MCF 10A (cell line): Measurements from ENCODE around the gene SLC15A3. TPM values are rescaled to one million over a fixed set of nuclear protein-coding genes. Genes with fewer than 3 reads are reported as not detected.

Source experiments
- BruUV-seq: library from RNA; stranded (reverse); fragments of 400-500 nt; replicated peaks from 2 replicates; lab custom pipeline; 2021; lab: Mats Ljungman, UMichigan
- CTCF ChIA-PET: fragments of 300-600 bp; sonication (Branson Sonifier 250); formaldehyde crosslinking; extraction: SDS; loops from one replicate; lab custom pipeline; 2021; ENCODE audit warnings: antibody characterized with exemption, inconsistent platforms; lab: Yijun Ruan, JAX
- POLR2A ChIA-PET: fragments of 300-600, 350-650 bp; sonication (Branson Sonifier 250); formaldehyde crosslinking; extraction: SDS; loops from one replicate; lab custom pipeline; 2020; ENCODE audit warnings: antibody characterized with exemption, inconsistent platforms; lab: Yijun Ruan, JAX
- DNase-seq: peaks from one replicate; pipeline ENCODE4 v3.0.0-alpha.2; 2018; ENCODE audit not compliant: unreplicated experiment
- H3K27ac Mint-ChIP-seq: one replicate; pipeline ENCODE4 v1.8.0; 2022; ENCODE audit warnings: mild to moderate bottlenecking, low read depth, mixed read lengths; ENCODE audit not compliant: unreplicated experiment
- H3K27me3 Mint-ChIP-seq: one replicate; pipeline ENCODE4 v1.8.0; 2022; ENCODE audit warnings: mixed read lengths; ENCODE audit not compliant: insufficient read depth, unreplicated experiment
- H3K36me3 Mint-ChIP-seq: one replicate; pipeline ENCODE4 v1.8.0; 2022; ENCODE audit warnings: mild to moderate bottlenecking, moderate library complexity, mixed read lengths; ENCODE audit not compliant: insufficient read depth, unreplicated experiment
- H3K4me1 Mint-ChIP-seq: one replicate; pipeline ENCODE4 v1.8.0; 2022; ENCODE audit warnings: mixed read lengths; ENCODE audit not compliant: insufficient read depth, unreplicated experiment
- H3K4me3 Mint-ChIP-seq: one replicate; pipeline ENCODE4 v1.8.0; 2022; ENCODE audit warnings: mild to moderate bottlenecking, moderate library complexity, mixed read lengths; ENCODE audit not compliant: unreplicated experiment
- H3K9me3 Mint-ChIP-seq: one replicate; pipeline ENCODE4 v1.8.0; 2022; ENCODE audit warnings: mixed read lengths; ENCODE audit not compliant: unreplicated experiment
- CTCF ChIP-seq: fragments of 200-600 bp; IDR thresholded peaks from one replicate; pipeline ENCODE4 v1.8.0; 2022; ENCODE audit warnings: antibody characterized with exemption, mild to moderate bottlenecking; ENCODE audit not compliant: unreplicated experiment
- intact Hi-C: fragments of 100-400 bp; cut with micrococcal nuclease; formaldehyde crosslinking; loops from 2 replicates; pipeline ENCODE4 v1.14.1; 2022
- total RNA-seq: library from RNA; stranded (reverse); gene quantifications from 2 replicates; pipeline ENCODE4 v1.2.3, GENCODE V29; 2022

Gene SLC15A3
- total RNA-seq, 1 experiment from 2014 or later: not detected

- Mint-ChIP-seq H3K9me3 (peaks cover 16% of the 10 kb centered on the region), H3K27me3 (no peaks in the 10 kb centered on the region), H3K4me1 (no peaks in the 10 kb centered on the region), H3K36me3 (no peaks in the 10 kb centered on the region), H3K27ac (no peak overlapping the region), H3K4me3 (no peak overlapping the region)
- ChIA-PET POLR2A (no interaction called here), CTCF (interaction anchor here (0.7 to 2.3 kb wide), 2 partner anchors 146 to 163 kb away, joined by 3 to 11 read pairs; no protein-coding TSS in a partner anchor)
- BruUV-seq: no TSS peak
- intact Hi-C loops: no loop called here
- no peak for DNase-seq
- no peak for TF ChIP-seq CTCF
These were observed 14.9 kb upstream of the SLC15A3 start for GRCh38 chr11:60966890-60967289.

- no peak for DNase-seq
- CTCF ChIA-PET: interaction anchor here (0.8 to 2.3 kb wide), 4 partner anchors 10 to 700 kb away, joined by 3 to 11 read pairs (median 4); no protein-coding TSS in a partner anchor
- POLR2A ChIA-PET: no interaction called here
- H3K9me3 Mint-ChIP-seq: peaks cover 16% of the 10 kb centered on the region
- H3K27me3 Mint-ChIP-seq: peaks cover 12% of the 10 kb centered on the region
- no peaks in the 10 kb centered on the region for H3K4me1 Mint-ChIP-seq
- intact Hi-C loops: no loop called here
- no peaks in the 10 kb centered on the region for H3K36me3 Mint-ChIP-seq
- no TSS peak for BruUV-seq
- no peak overlapping the region for H3K4me3 Mint-ChIP-seq
- H3K27ac Mint-ChIP-seq: no peak overlapping the region
- TF ChIP-seq CTCF: no peak
These were observed 12.8 kb upstream of the SLC15A3 start for GRCh38 chr11:60964801-60965200.

- ChIA-PET CTCF (interaction anchor here (0.9 kb wide), 1 partner anchor 16 kb away, joined by 3 read pairs; no protein-coding TSS in a partner anchor), POLR2A (no interaction called here)
- H3K36me3 Mint-ChIP-seq: no peaks in the 10 kb centered on the region
- BruUV-seq: no TSS peak
- no peak overlapping the region for H3K4me3 Mint-ChIP-seq
- H3K4me1 Mint-ChIP-seq: no peaks in the 10 kb centered on the region
- DNase-seq: no peak
- H3K27me3 Mint-ChIP-seq: peaks cover 12% of the 10 kb centered on the region
- no peak overlapping the region for H3K27ac Mint-ChIP-seq
- no peaks in the 10 kb centered on the region for H3K9me3 Mint-ChIP-seq
- TF ChIP-seq CTCF: no peak
- intact Hi-C loops: no loop called here
These were observed 8.4 kb upstream of the SLC15A3 start for GRCh38 chr11:60960405-60960804.

GRCh38 chr11:60959431-60959830 is 7.5 kb upstream of the SLC15A3 start:
- TF ChIP-seq CTCF: no peak
- BruUV-seq: no TSS peak
- ChIA-PET POLR2A (interaction anchor here (1.0 kb wide), 1 partner anchor 10 kb away, joined by 3 read pairs; no protein-coding TSS in a partner anchor), CTCF (interaction anchor here (0.6 to 0.9 kb wide), 3 partner anchors 8 to 15 kb away, joined by 3 read pairs; no protein-coding TSS in a partner anchor)
- intact Hi-C loops: no loop called here
- H3K4me3 Mint-ChIP-seq: no peak overlapping the region
- H3K9me3 Mint-ChIP-seq: no peaks in the 10 kb centered on the region
- H3K27ac Mint-ChIP-seq: no peak overlapping the region
- no peaks in the 10 kb centered on the region for H3K36me3 Mint-ChIP-seq
- peaks cover 12% of the 10 kb centered on the region for H3K27me3 Mint-ChIP-seq
- no peaks in the 10 kb centered on the region for H3K4me1 Mint-ChIP-seq
- no peak for DNase-seq
